Stimulated activated CD8-positive, alpha-beta memory T cell treated with anti-CD3 and anti-CD28 coated beads, Interleukin-2, amount 100 ng/mL, for 48 hours (primary cell): ENCODE measurements around the gene KIAA0930.

Experiments used
- DNase-seq, 2 donors: peaks; one replicate each; pipeline ENCODE4 v3.0.0-alpha.2; 2020; ENCODE audit warnings: low read depth in 2 of 2

The KIAA0930 gene

GRCh38 chr22:45237065-45237990 lies 3.4 kb downstream of the KIAA0930 start:
- DNase-seq, result no peak

GRCh38 chr22:45235851-45236342 lies 4.8 kb downstream of the KIAA0930 start:
- DNase-seq, result no peak

- no peak for DNase-seq
These were observed 5.5 kb downstream of the KIAA0930 start for GRCh38 chr22:45235101-45235777.

GRCh38 chr22:45233827-45234226 lies 6.9 kb downstream of the KIAA0930 start:
- DNase-seq, result no peak

GRCh38 chr22:45233386-45233785 lies 7.3 kb downstream of the KIAA0930 start:
- no peak for DNase-seq

- DNase-seq, result no peak
These were observed 9.4 kb downstream of the KIAA0930 start for GRCh38 chr22:45231293-45231692.

- no peak for DNase-seq
These were observed 10.5 kb downstream of the KIAA0930 start for GRCh38 chr22:45230026-45230721.

- no peak for DNase-seq
These were observed 11.5 kb downstream of the KIAA0930 start for GRCh38 chr22:45229181-45229580.

- no peak for DNase-seq
These were observed 12.3 kb downstream of the KIAA0930 start for GRCh38 chr22:45228401-45228754.

- DNase-seq, result no peak
These were observed 12.9 kb downstream of the KIAA0930 start for GRCh38 chr22:45227645-45228400.

- no peak for DNase-seq
These were observed 14.0 kb downstream of the KIAA0930 start for GRCh38 chr22:45226503-45227186.

- DNase-seq, result no peak
These were observed 14.8 kb downstream of the KIAA0930 start for GRCh38 chr22:45225732-45226502.

GRCh38 chr22:45224988-45225731 lies 15.5 kb downstream of the KIAA0930 start:
- DNase-seq, result no peak

GRCh38 chr22:45224331-45224730 lies 16.4 kb downstream of the KIAA0930 start:
- no peak for DNase-seq

GRCh38 chr22:45223304-45224117 lies 17.2 kb downstream of the KIAA0930 start:
- DNase-seq, result no peak

GRCh38 chr22:45221201-45221600 lies 19.5 kb downstream of the KIAA0930 start:
- DNase-seq, result no peak

- DNase-seq, result no peak
These were observed 21.7 kb downstream of the KIAA0930 start for GRCh38 chr22:45218976-45219375.

- no peak for DNase-seq
These were observed 22.9 kb downstream of the KIAA0930 start for GRCh38 chr22:45217806-45218205.

- DNase-seq, result no peak
These were observed 23.3 kb downstream of the KIAA0930 start for GRCh38 chr22:45217345-45217744.
